ENCODE measurements around the gene CDIP1.

The CDIP1 gene

GRCh38 chr16:4486126-4486893, 52.3 kb downstream of the CDIP1 start:
- no peak for DNase-seq

- no peak for DNase-seq
Observed at GRCh38 chr16:4481963-4482362, 56.6 kb downstream of the CDIP1 start.

GRCh38 chr16:4481526-4481925, 57.0 kb downstream of the CDIP1 start:
- DNase-seq = no peak

- no peak for DNase-seq
Observed at GRCh38 chr16:4477966-4478365, 60.6 kb downstream of the CDIP1 start.

GRCh38 chr16:4475880-4476788, 62.4 kb downstream of the CDIP1 start, which contains the start of gene HMOX2:
TSS of gene HMOX2 (plus strand) at chr16:4476398. CDS start at chr16:4505525, 29,127 bp downstream.
- peak; percentile 95 for DNase-seq

- DNase-seq = peak; percentile 97
Observed at GRCh38 chr16:4474192-4474961, 64.2 kb downstream of the CDIP1 start, which contains the start of gene NMRAL1. TSS of gene NMRAL1 (minus strand) at chr16:4474625. CDS start at chr16:4474132, 493 bp downstream.

GRCh38 chr16:4472880-4473279, 65.7 kb downstream of the CDIP1 start:
- no peak for DNase-seq

GRCh38 chr16:4471869-4472268, 66.7 kb downstream of the CDIP1 start:
- DNase-seq = no peak

- no peak for DNase-seq
Observed at GRCh38 chr16:4468972-4469371, 69.6 kb downstream of the CDIP1 start.

GRCh38 chr16:4467916-4468315, 70.7 kb downstream of the CDIP1 start:
- DNase-seq = no peak

GRCh38 chr16:4465977-4466779, 72.4 kb downstream of the CDIP1 start:
- DNase-seq = no peak

GRCh38 chr16:4463522-4464163, 74.9 kb downstream of the CDIP1 start:
- DNase-seq = no peak

GRCh38 chr16:4461250-4462085, 77.1 kb downstream of the CDIP1 start:
- DNase-seq = no peak

- DNase-seq = no peak
Observed at GRCh38 chr16:4460936-4461249, 77.7 kb downstream of the CDIP1 start.

Data from femur (tissue), 1 donor.